ENCODE results near the gene FBXO15.

FBXO15 gene

DNA sequence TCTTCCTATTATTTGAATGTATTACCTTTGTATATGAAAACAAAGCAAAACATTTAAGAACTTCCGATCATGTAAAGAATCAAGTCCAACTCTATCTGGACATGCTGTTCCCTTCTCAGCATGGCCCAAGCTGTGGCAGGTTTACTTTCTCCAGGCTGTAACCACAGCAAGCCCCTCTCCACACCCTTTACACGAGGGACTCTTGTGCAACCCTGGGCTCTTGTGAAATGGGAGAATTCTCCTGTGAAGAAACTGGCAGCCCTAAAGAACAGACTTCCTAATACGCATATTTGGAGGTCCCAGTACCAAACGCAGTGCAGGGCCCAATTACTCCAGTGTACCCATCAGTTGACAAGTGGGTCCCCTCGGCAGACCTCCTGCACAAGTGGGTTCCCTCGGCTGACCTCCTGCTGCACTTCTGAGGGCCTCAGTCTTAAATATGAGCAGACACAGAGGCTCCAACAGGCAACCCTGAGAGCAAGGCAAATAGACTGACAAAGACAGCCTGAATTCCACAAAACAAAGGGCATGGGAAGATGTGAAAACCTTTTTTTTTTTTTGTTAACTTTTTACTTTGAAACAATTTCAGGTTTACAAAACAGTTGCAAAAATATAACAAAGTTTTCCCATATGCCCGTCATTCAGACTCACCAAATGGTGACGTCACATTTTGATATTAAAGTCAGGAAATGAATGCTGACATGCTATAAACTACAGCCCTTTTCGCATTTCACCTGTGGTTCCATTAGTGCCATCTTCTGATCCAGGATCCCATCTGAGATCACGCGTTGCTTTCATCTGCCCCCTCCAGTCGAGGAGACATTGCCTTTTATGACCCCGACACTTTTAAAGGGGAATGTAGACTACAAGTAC is 78.2 kb downstream of the FBXO15 start:
- no peak overlapping the region for H3K4me3 ChIP-seq (replicated peaks; ENCODE audit: low read depth, low read length)
- no peak for DNase-seq (ENCODE audit: low read depth)
- TF ChIP-seq, protein P1, sequence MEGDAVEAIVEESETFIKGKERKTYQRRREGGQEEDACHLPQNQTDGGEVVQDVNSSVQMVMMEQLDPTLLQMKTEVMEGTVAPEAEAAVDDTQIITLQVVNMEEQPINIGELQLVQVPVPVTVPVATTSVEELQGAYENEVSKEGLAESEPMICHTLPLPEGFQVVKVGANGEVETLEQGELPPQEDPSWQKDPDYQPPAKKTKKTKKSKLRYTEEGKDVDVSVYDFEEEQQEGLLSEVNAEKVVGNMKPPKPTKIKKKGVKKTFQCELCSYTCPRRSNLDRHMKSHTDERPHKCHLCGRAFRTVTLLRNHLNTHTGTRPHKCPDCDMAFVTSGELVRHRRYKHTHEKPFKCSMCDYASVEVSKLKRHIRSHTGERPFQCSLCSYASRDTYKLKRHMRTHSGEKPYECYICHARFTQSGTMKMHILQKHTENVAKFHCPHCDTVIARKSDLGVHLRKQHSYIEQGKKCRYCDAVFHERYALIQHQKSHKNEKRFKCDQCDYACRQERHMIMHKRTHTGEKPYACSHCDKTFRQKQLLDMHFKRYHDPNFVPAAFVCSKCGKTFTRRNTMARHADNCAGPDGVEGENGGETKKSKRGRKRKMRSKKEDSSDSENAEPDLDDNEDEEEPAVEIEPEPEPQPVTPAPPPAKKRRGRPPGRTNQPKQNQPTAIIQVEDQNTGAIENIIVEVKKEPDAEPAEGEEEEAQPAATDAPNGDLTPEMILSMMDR (IDR thresholded peaks at IDR 0.05; ENCODE audit: low read length, missing control alignments): no peak

DNA sequence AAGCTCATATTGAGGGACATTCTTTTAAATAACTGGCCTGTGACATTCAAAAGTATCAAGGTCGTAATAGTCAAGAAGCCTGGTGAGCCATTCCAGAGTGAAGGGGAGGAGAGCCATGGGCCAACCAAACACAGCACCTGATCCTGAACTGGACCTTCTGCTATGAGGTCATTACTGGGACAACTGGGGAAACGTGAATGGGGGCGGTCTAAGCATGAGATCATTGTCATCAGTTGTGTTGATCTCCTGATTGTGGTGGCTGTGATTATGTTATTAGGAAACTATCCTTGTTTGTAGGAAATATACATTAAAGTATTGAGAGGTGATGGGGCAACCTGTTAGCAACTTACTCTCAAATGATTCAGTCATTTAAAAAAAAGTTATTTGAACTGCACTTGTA is 79.3 kb downstream of the FBXO15 start:
- TF ChIP-seq, protein P1 (IDR thresholded peaks at IDR 0.05; ENCODE audit: low read length, missing control alignments): no peak
- no peak for DNase-seq (ENCODE audit: low read depth)
- H3K4me3 ChIP-seq (replicated peaks; ENCODE audit: low read depth, low read length): no peak overlapping the region

DNA sequence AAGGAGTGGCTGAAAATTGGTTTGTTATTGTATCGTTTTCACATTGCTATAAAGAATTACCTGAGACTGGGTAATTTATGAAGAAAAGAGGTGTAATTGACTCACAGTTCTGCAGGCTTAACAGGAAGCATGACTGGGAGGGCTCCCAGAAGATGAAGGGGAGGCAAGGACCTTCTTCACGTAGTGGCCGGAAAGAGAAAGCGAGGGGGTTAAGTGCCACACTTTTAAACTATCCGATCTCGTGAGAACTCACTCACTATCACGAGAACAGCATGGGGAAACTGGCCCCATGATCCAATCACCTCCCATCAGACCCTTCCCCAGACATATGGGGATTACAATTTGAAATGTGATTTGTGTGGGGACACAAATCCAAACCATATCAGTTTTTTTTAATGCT is 81.6 kb downstream of the FBXO15 start:
- TF ChIP-seq, protein P1 (IDR thresholded peaks at IDR 0.05; ENCODE audit: low read length, missing control alignments): no peak
- no peak for DNase-seq (ENCODE audit: low read depth)
- no peak overlapping the region for H3K4me3 ChIP-seq (replicated peaks; ENCODE audit: low read depth, low read length)

DNA sequence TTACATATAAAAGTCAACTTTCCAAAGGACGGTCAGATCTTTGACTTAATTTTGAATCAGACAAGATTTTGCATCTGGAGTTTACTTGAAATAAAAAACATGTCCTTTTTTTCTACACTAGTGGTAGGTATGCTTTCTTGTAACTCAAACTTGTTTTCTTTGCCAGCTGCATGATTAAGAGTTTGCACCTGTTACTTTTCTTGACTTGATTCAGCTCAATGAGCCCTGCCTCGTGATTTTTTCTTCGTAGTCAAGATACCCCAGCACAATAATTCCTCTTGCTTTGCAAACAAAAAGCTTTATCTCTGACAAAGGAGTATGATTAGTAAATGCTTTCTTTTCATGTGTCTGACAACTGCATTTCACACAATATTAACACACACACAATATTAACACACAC is 82.3 kb downstream of the FBXO15 start:
- TF ChIP-seq, protein P1 (IDR thresholded peaks at IDR 0.05; ENCODE audit: low read length, missing control alignments): no peak
- H3K4me3 ChIP-seq (replicated peaks; ENCODE audit: low read depth, low read length): no peak overlapping the region
- DNase-seq (ENCODE audit: low read depth): no peak

DNA sequence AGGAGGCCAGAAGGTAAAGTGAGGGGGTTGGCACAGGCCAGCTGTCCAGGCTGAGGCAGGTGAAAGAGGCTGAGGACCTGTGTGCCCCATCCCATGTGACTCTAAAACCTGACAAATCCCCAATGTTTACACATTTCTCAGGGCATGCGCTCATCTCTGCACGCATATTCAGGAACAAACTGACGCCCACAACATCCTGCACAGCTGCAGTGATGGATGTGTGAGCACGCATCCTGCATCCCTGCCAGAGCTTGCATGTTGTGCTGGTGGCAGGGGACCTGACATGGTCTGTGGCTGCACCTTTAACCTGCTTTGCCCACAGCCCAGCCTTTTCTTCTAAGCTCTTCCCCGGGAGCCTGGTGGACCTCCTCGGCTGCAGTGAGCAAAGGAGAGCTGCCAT is 83.1 kb downstream of the FBXO15 start:
- DNase-seq (ENCODE audit: low read depth): no peak
- no peak overlapping the region for H3K4me3 ChIP-seq (replicated peaks; ENCODE audit: low read depth, low read length)
- TF ChIP-seq, protein P1 (IDR thresholded peaks at IDR 0.05; ENCODE audit: low read length, missing control alignments): no peak

DNA sequence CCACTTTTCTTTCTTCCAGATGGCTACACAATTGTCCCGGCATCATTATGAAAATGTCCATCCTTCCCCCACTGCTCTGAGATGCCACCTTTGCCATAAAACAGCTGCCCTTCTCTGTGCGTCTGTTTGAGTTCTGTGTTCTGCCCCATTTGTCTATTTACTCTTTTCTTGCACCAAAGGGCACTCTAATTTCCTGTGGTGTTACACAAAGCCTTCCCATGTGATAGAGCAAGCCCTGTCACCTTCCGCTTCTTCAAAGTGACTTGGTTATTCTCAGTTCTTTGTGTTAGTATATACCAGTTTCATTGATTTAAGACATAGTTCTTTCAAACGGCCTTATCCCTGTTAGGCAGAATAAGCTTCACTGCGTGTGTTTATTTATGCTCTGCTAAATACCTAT is 84.1 kb downstream of the FBXO15 start:
- no peak for DNase-seq (ENCODE audit: low read depth)
- TF ChIP-seq, protein P1 (IDR thresholded peaks at IDR 0.05; ENCODE audit: low read length, missing control alignments): no peak
- H3K4me3 ChIP-seq (replicated peaks; ENCODE audit: low read depth, low read length): no peak overlapping the region

DNA sequence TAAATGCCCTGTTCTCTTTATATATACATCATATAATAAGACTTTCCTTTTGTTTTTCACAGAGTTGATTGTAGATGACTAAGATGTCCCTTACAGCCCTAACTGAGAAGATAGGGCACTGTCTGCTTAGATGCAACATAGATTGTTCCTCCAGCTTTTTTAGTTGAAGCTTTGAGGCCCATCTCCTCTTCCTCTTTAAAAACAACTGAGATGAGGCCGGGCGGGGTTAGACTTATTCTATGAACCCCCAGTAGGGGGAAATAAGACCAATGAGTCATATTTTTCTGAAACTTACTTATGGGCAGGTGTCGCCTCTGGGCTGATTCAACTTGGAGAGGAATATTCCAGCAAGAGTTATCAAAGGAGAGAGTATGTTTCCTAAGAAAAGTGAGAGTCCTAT is 84.6 kb downstream of the FBXO15 start:
- DNase-seq (ENCODE audit: low read depth): no peak
- H3K4me3 ChIP-seq (replicated peaks; ENCODE audit: low read depth, low read length): no peak overlapping the region
- TF ChIP-seq, protein P1 (IDR thresholded peaks at IDR 0.05; ENCODE audit: low read length, missing control alignments): no peak

All from fibroblast of pulmonary artery (primary cell).